Erythroblast (primary cell): ENCODE data around the gene ANAPC2.

Experiments used
- GATA1 ChIP-seq: IDR thresholded peaks from 2 replicates; pipeline ENCODE4 v1.6.1; 2011; ENCODE audit warnings: low read depth, mild to moderate bottlenecking, control low read depth, low read length, moderate library complexity
- POLR2A ChIP-seq: IDR thresholded peaks from 2 replicates; pipeline ENCODE4 v1.6.1; 2011; ENCODE audit warnings: mild to moderate bottlenecking, low read length

GRCh38 chr9:137227054-137227852 is 38.9 kb upstream of the ANAPC2 start, which contains the start of gene RNF224:
- TF ChIP-seq POLR2A (no peak), GATA1 (no peak)
